ENCODE measurements around the gene KCNJ4.

KCNJ4 gene

GRCh38 chr22:38428714-38429113 is 26.3 kb downstream of the KCNJ4 start:
- no peaks in the 10 kb centered on the region for H3K36me3 ChIP-seq (ENCODE audit: insufficient read depth, low read length)
- TF ChIP-seq CTCF (conservative IDR thresholded peaks at IDR 0.05; ENCODE audit: low read length), result no peak
- TF ChIP-seq EZH2phosphoT487 (IDR thresholded peaks at IDR 0.05; ENCODE audit: borderline replicate concordance), result no peak

GRCh38 chr22:38427940-38428339 is 27.1 kb downstream of the KCNJ4 start:
- Histone ChIP-seq H3K79me2 (ENCODE audit: insufficient read depth, low read length) (no peaks in the 10 kb centered on the region), H3K9ac (ENCODE audit: low read depth, low read length, poor library complexity, severe bottlenecking) (no peak overlapping the region), H3K4me3 (ENCODE audit: low read length, poor library complexity, severe bottlenecking) (no peak overlapping the region), H3K9me3 (ENCODE audit: insufficient read depth, low read depth, low read length) (no peaks in the 10 kb centered on the region), H3K4me1 (ENCODE audit: insufficient read depth, low read length, poor library complexity, severe bottlenecking) (no peaks in the 10 kb centered on the region), H3K36me3 (ENCODE audit: insufficient read depth, low read length) (no peaks in the 10 kb centered on the region), H3K9me2 (replicated peaks; ENCODE audit: low read depth, low read length) (no peaks in the 10 kb centered on the region), H3F3A (ENCODE audit: low read depth) (no peaks in the 10 kb centered on the region), H3K4me2 (ENCODE audit: low read depth, low read length, poor library complexity, severe bottlenecking) (no peak overlapping the region), H3K27me3 (ENCODE audit: insufficient read depth, low read length, poor library complexity, severe bottlenecking) (no peaks in the 10 kb centered on the region), H2AFZ (ENCODE audit: low read length) (no peak overlapping the region), H4K20me1 (ENCODE audit: insufficient read depth, low read length, poor library complexity, severe bottlenecking) (no peaks in the 10 kb centered on the region)
- TF ChIP-seq EZH2phosphoT487 (IDR thresholded peaks at IDR 0.05; ENCODE audit: borderline replicate concordance), result no peak
- TF ChIP-seq CTCF (conservative IDR thresholded peaks at IDR 0.05; ENCODE audit: low read length), result no peak

More at GRCh38 chr22:38428714-38429113, 26.3 kb downstream of the KCNJ4 start:
- H3K4me2 ChIP-seq (ENCODE audit: low read depth, low read length, poor library complexity, severe bottlenecking), result no peak overlapping the region
- no peaks in the 10 kb centered on the region for H3K9me3 ChIP-seq (ENCODE audit: insufficient read depth, low read depth, low read length)
- H3K9ac ChIP-seq (ENCODE audit: low read depth, low read length, poor library complexity, severe bottlenecking), result no peak overlapping the region
- H4K20me1 ChIP-seq (ENCODE audit: insufficient read depth, low read length, poor library complexity, severe bottlenecking), result no peaks in the 10 kb centered on the region
- H3K4me1 ChIP-seq (ENCODE audit: insufficient read depth, low read length, poor library complexity, severe bottlenecking), result no peaks in the 10 kb centered on the region
- H3K4me3 ChIP-seq (ENCODE audit: low read length, poor library complexity, severe bottlenecking), result no peak overlapping the region
- no peak overlapping the region for H2AFZ ChIP-seq (ENCODE audit: low read length)
- H3K9me2 ChIP-seq (replicated peaks; ENCODE audit: low read depth, low read length), result no peaks in the 10 kb centered on the region
- H3K79me2 ChIP-seq (ENCODE audit: insufficient read depth, low read length), result no peaks in the 10 kb centered on the region
- H3K27me3 ChIP-seq (ENCODE audit: insufficient read depth, low read length, poor library complexity, severe bottlenecking), result no peaks in the 10 kb centered on the region
- H3F3A ChIP-seq (ENCODE audit: low read depth), result no peaks in the 10 kb centered on the region

- H3K36me3 ChIP-seq (ENCODE audit: insufficient read depth, low read length), result no peaks in the 10 kb centered on the region
- H3K4me1 ChIP-seq (ENCODE audit: insufficient read depth, low read length, poor library complexity, severe bottlenecking), result no peaks in the 10 kb centered on the region
- TF ChIP-seq EZH2phosphoT487 (IDR thresholded peaks at IDR 0.05; ENCODE audit: borderline replicate concordance), result no peak
- no peak for TF ChIP-seq CTCF (conservative IDR thresholded peaks at IDR 0.05; ENCODE audit: low read length)
Observed at GRCh38 chr22:38427465-38427864, 27.5 kb downstream of the KCNJ4 start.

More at GRCh38 chr22:38427465-38427864, 27.5 kb downstream of the KCNJ4 start:
- no peaks in the 10 kb centered on the region for H3F3A ChIP-seq (ENCODE audit: low read depth)
- no peaks in the 10 kb centered on the region for H4K20me1 ChIP-seq (ENCODE audit: insufficient read depth, low read length, poor library complexity, severe bottlenecking)
- no peaks in the 10 kb centered on the region for H3K27me3 ChIP-seq (ENCODE audit: insufficient read depth, low read length, poor library complexity, severe bottlenecking)
- no peaks in the 10 kb centered on the region for H3K79me2 ChIP-seq (ENCODE audit: insufficient read depth, low read length)
- H3K4me2 ChIP-seq (ENCODE audit: low read depth, low read length, poor library complexity, severe bottlenecking), result no peak overlapping the region
- H2AFZ ChIP-seq (ENCODE audit: low read length), result no peak overlapping the region
- H3K9me2 ChIP-seq (replicated peaks; ENCODE audit: low read depth, low read length), result no peaks in the 10 kb centered on the region
- H3K9ac ChIP-seq (ENCODE audit: low read depth, low read length, poor library complexity, severe bottlenecking), result no peak overlapping the region
- H3K9me3 ChIP-seq (ENCODE audit: insufficient read depth, low read depth, low read length), result no peaks in the 10 kb centered on the region
- H3K4me3 ChIP-seq (ENCODE audit: low read length, poor library complexity, severe bottlenecking), result no peak overlapping the region
